Ovary (tissue), 9 donors: ENCODE measurements around the gene GPC1. TPM values are rescaled to one million over a fixed set of nuclear protein-coding genes. Genes with fewer than 3 reads are reported as not detected.

Experiments used
- DNase-seq, 5 donors: peaks; one replicate each; pipeline ENCODE4 v3.0.0-alpha.2; 2019 to 2020
- H3K27ac ChIP-seq, 2 donors: fragments of 200-600 bp; one replicate each; pipeline versions ENCODE4 v1.5.1 to v1.8.0; 2019 to 2022
- H3K27me3 ChIP-seq: fragments of 200-600 bp; one replicate; pipeline ENCODE4 v1.8.0; 2022
- H3K36me3 ChIP-seq: fragments of 200-600 bp; sonication (generic); one replicate; pipeline ENCODE4 v1.5.1; 2019
- H3K4me1 ChIP-seq: one replicate; pipeline ENCODE4 v1.8.1; 2013; ENCODE audit warnings: mild to moderate bottlenecking, moderate library complexity; ENCODE audit not compliant: insufficient read depth
- H3K4me3 ChIP-seq: fragments of 200-600 bp; sonication (generic); one replicate; pipeline ENCODE4 v1.5.1; 2017
- H3K9me3 ChIP-seq, 2 donors: fragments of 200-600 bp in 1 of 2; sonication (generic) in 1 of 2; one replicate each; pipeline versions ENCODE4 v1.5.1 to v1.8.1; 2013 to 2019; ENCODE audit warnings: mild to moderate bottlenecking in 1 of 2, moderate library complexity in 1 of 2
- EP300 ChIP-seq: sonication (generic); formaldehyde crosslinking; IDR thresholded peaks from one replicate; pipeline ENCODE4 v1.6.1; 2017; ENCODE audit warnings: antibody characterized with exemption
- POLR2A ChIP-seq: fragments of 450-650 bp; IDR thresholded peaks from one replicate; pipeline ENCODE4 v1.6.1; 2017; ENCODE audit warnings: antibody characterized with exemption, mild to moderate bottlenecking, moderate library complexity
- WGBS, 3 donors: extraction: QIAGEN DNeasy Blood & Tissue Kit in 1 of 3; methylation state at CpG; one replicate each; pipeline versions ENCODE4 v1.1.5 to v1.1.7; 2013 to 2017; 5-methylcytosine and 5-hydroxymethylcytosine counted together
- intact Hi-C, 4 donors: fragments of 100-400 bp; cut with DNase I; formaldehyde crosslinking; loops; one replicate each; pipeline versions ENCODE4 v1.11.0 to v1.15.1; 2022 to 2023
- polyA plus RNA-seq, 2 donors: library from polyadenylated mRNA; stranded (reverse); fragments of 200-250 nt in 1 of 2; fragments of 350-450 nt in 1 of 2; fragmentation: Illumina TruSeq in 1 of 2; extraction: RNeasy Lipid Tissue Mini Kit (QIAGEN cat#74804) in 1 of 2; gene quantifications; one replicate each; pipeline ENCODE4 v1.2.3, GENCODE V29; 2013 to 2014
- total RNA-seq, 7 donors: library from RNA; depleted of rRNA in 2 of 7; stranded (reverse); fragments of >200 nt in 2 of 7; fragmentation: NEBNext Ultra II Directional in 3 of 7; extraction: Animal tissue kit (Norgen Biotek cat#: 25700) in 3 of 7; gene quantifications; one replicate each; pipeline versions ENCODE4 v1.1.0 to v1.2.4, GENCODE V29; 2016 to 2023
- TF ChIP-seq, protein P1 (sequence below), 3 donors: fragments of 450-650 bp in 2 of 3; fragments of 200-600 bp in 1 of 3; IDR thresholded peaks; one replicate each; pipeline versions ENCODE4 v1.5.1 to v1.8.0; 2016 to 2022; ENCODE audit warnings: antibody characterized with exemption in 3 of 3, mild to moderate bottlenecking in 1 of 3
- donor health status: DM: no; HTN: no; CAD: no; lungs with moderate emphysema.
- donor health status: DM: no; HTN: no; CAD: no.
- donor health status: Bipolar disorder and iron deficiency.
- donor health status: DM: yes; HTN: yes; CAD: no.
- donor health status: DM: no; HTN: no; CAD: no.
- donor health status: DM: yes; HTN: yes; CAD: no.

GPC1 gene
- total and polyA plus RNA-seq, 9 donors: 2.9 to 149 (median 71.4) TPM

GRCh38 chr2:240452462-240453256 lies 17.2 kb downstream of the GPC1 start:
- Histone ChIP-seq H3K9me3 (no peaks in the 10 kb centered on the region), H3K36me3 (no peaks in the 10 kb centered on the region), H3K4me3 (peak overlapping the region; percentile 57), H3K4me1 (peaks cover 19% of the 10 kb centered on the region), H3K27me3 (no peaks in the 10 kb centered on the region), H3K27ac (peak overlapping the region in 1 of 2 donors; percentile 45)
- TF ChIP-seq POLR2A (peak; percentile 33), EP300 (no peak)
- 0 to 1% (median 0%) methylated on average over 27 to 103 of the region's 103 CpGs for WGBS, 3 donors
- intact Hi-C loops: no loop called here
- peak; percentile 76 to 86 (median 83) for DNase-seq

DNA sequence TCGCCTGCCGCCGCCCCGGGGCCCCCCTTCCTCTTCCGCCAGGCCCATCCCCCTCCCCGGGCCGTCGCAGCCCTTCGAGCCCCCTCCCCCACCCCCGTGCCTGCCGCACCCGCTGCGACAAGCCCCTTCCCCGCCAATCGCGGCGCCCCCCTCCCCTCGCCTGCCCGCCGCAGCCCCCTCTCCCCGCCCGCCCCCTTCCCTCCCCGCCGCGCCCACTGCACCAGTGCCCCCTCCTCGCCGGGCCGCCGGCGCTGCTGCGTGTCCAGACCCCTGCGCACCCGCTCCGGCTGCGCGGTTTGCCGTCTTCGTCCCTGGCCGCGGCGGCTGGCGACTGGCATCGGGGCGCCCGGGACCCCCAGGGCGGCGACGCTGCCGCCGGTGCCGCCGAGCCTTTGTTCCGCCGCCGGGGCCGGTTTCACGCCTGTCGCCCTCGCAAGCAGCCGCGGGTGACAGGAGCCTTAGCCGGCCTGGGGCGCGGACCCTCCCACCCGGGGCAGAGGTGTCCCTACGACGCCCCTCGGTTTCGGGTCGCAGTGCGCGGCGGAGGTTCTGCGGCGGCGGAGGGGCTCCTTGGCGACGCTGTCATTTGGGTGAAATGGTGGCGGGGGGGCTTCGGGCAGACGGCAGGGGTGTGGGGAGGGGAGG lies 18.1 kb downstream of the GPC1 start:
- WGBS, 3 donors: 7 to 26% (median 8%) methylated on average over 21 to 77 of the region's 81 CpGs

GRCh38 chr2:240454106-240454901 lies 18.8 kb downstream of the GPC1 start:
- H3K4me3 ChIP-seq: no peak overlapping the region
- no peaks in the 10 kb centered on the region for H3K36me3 ChIP-seq
- H3K9me3 ChIP-seq: no peaks in the 10 kb centered on the region
- WGBS, 3 donors: 62 to 74% (median 66%) methylated on average over 35 of the region's 35 CpGs
- H3K27ac ChIP-seq: peak overlapping the region in 1 of 2 donors; percentile 70
- peak in 3 of 5 donors; percentile 20 to 52 (median 50) for DNase-seq
- no peaks in the 10 kb centered on the region for H3K27me3 ChIP-seq
- peaks cover 19% of the 10 kb centered on the region for H3K4me1 ChIP-seq
- intact Hi-C loops: loop anchor here in 1 of 4 donors (1.0 kb wide), 1 partner anchor 106 kb away; the partner anchor contains the start of gene DUSP28
- TF ChIP-seq, protein P1, sequence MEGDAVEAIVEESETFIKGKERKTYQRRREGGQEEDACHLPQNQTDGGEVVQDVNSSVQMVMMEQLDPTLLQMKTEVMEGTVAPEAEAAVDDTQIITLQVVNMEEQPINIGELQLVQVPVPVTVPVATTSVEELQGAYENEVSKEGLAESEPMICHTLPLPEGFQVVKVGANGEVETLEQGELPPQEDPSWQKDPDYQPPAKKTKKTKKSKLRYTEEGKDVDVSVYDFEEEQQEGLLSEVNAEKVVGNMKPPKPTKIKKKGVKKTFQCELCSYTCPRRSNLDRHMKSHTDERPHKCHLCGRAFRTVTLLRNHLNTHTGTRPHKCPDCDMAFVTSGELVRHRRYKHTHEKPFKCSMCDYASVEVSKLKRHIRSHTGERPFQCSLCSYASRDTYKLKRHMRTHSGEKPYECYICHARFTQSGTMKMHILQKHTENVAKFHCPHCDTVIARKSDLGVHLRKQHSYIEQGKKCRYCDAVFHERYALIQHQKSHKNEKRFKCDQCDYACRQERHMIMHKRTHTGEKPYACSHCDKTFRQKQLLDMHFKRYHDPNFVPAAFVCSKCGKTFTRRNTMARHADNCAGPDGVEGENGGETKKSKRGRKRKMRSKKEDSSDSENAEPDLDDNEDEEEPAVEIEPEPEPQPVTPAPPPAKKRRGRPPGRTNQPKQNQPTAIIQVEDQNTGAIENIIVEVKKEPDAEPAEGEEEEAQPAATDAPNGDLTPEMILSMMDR (IDR thresholded peaks at IDR 0.05): no peak
- no peak for TF ChIP-seq POLR2A
- no peak for TF ChIP-seq EP300

More for the DNA sequence above, 18.1 kb downstream of the GPC1 start:
- DNase-seq: peak; percentile 15 to 54 (median 42)
- TF ChIP-seq EP300 (no peak), POLR2A (no peak)
- TF ChIP-seq, protein P1 (IDR thresholded peaks at IDR 0.05): no peak
- no peaks in the 10 kb centered on the region for H3K9me3 ChIP-seq
- peak overlapping the region; percentile 28 for H3K4me3 ChIP-seq
- H3K27me3 ChIP-seq: no peaks in the 10 kb centered on the region
- peaks cover 19% of the 10 kb centered on the region for H3K4me1 ChIP-seq
- H3K36me3 ChIP-seq: no peaks in the 10 kb centered on the region
- intact Hi-C loops: loop anchor here in 1 of 4 donors (1.0 kb wide), 1 partner anchor 107 kb away; the partner anchor contains the start of gene DUSP28
- H3K27ac ChIP-seq: peak overlapping the region in 1 of 2 donors; percentile 42

GRCh38 chr2:240455272-240455646 lies 19.8 kb downstream of the GPC1 start:
- H3K27ac ChIP-seq: peak overlapping the region; percentile 56 to 70
- H3K4me3 ChIP-seq: no peak overlapping the region
- TF ChIP-seq POLR2A: no peak
- TF ChIP-seq, protein P1 (IDR thresholded peaks at IDR 0.05): no peak
- no peak for TF ChIP-seq EP300
- no peaks in the 10 kb centered on the region for H3K27me3 ChIP-seq
- H3K9me3 ChIP-seq: no peaks in the 10 kb centered on the region
- no peaks in the 10 kb centered on the region for H3K36me3 ChIP-seq
- DNase-seq: peak in 3 of 5 donors; percentile 33 to 53 (median 46)
- H3K4me1 ChIP-seq: peaks cover 19% of the 10 kb centered on the region
- intact Hi-C loops: no loop called here
- 36 to 51% (median 37%) methylated on average over 7 of the region's 7 CpGs for WGBS, 3 donors
